Muscle layer of colon (tissue), 2 donors: ENCODE data around the gene ECSIT.
"Not testable (repeated sequence)": the region's sequence is repeated elsewhere in the genome, so short reads cannot be mapped to it uniquely, and the experiment has no call there.

Experiments used
- H3K27ac ChIP-seq: one replicate; pipeline ENCODE4 v1.7.0; 2013; ENCODE audit warnings: low read depth, mild to moderate bottlenecking, low read length, moderate library complexity
- H3K27me3 ChIP-seq, 2 donors: one replicate each; pipeline ENCODE4 v1.7.0; 2013; ENCODE audit warnings: low read length in 2 of 2, mild to moderate bottlenecking in 2 of 2; ENCODE audit not compliant: insufficient read depth in 2 of 2, control insufficient read depth in 1 of 2
- H3K36me3 ChIP-seq: one replicate; pipeline ENCODE4 v1.7.0; 2013; ENCODE audit warnings: mild to moderate bottlenecking, low read length; ENCODE audit not compliant: insufficient read depth
- H3K4me1 ChIP-seq: one replicate; pipeline ENCODE4 v1.7.0; 2013; ENCODE audit warnings: mild to moderate bottlenecking, low read length; ENCODE audit not compliant: insufficient read depth
- H3K4me3 ChIP-seq, 2 donors: one replicate each; pipeline ENCODE4 v1.7.0; 2013; ENCODE audit warnings: low read length in 2 of 2, low read depth in 1 of 2, mild to moderate bottlenecking in 1 of 2, moderate library complexity in 1 of 2
- H3K9ac ChIP-seq: one replicate; pipeline ENCODE4 v1.7.0; 2013; ENCODE audit warnings: low read length
- H3K9me3 ChIP-seq: one replicate; pipeline ENCODE4 v1.7.0; 2013; ENCODE audit warnings: mild to moderate bottlenecking, low read length
- donor health status: abdominal sarcoma.
- donor health status: Adenocarcinoma of cecum.

ECSIT gene

GRCh38 chr19:11480715-11481533 lies 48.0 kb downstream of the ECSIT start, which contains the start of gene ELAVL3:
ELAVL3 (minus strand) TSS chr19:11481046; CDS start chr19:11480608, 438 bp downstream.
- Histone ChIP-seq H3K9me3 (no peaks in the 10 kb centered on the region), H3K36me3 (no peaks in the 10 kb centered on the region), H3K27ac (no peak within 1 kb of the TSS), H3K9ac (no peak within 1 kb of the TSS), H3K4me1 (peaks cover 11% of the 10 kb centered on the region), H3K4me3 (no peak within 1 kb of the TSS), H3K27me3 (peaks cover 20 to 63% of the 10 kb centered on the region in 2 donors)

- H3K9me3 ChIP-seq, result no peaks in the 10 kb centered on the region
- H3K4me1 ChIP-seq, result peaks cover 11% of the 10 kb centered on the region
- no peak overlapping the region for H3K27ac ChIP-seq
- H3K4me3 ChIP-seq, result no peak overlapping the region
- no peaks in the 10 kb centered on the region for H3K36me3 ChIP-seq
- H3K9ac ChIP-seq, result no peak overlapping the region
- peaks cover 20 to 59% of the 10 kb centered on the region in 2 donors for H3K27me3 ChIP-seq
Measured at GRCh38 chr19:11479898-11480714, 48.8 kb downstream of the ECSIT start.

- Histone ChIP-seq H3K4me3 (no peak overlapping the region), H3K27ac (no peak overlapping the region), H3K9ac (no peak overlapping the region), H3K27me3 (peaks cover 20 to 53% of the 10 kb centered on the region in 2 donors), H3K36me3 (no peaks in the 10 kb centered on the region), H3K4me1 (peaks cover 11% of the 10 kb centered on the region), H3K9me3 (no peaks in the 10 kb centered on the region)
Measured at GRCh38 chr19:11479090-11479897, 49.6 kb downstream of the ECSIT start.

GRCh38 chr19:11478167-11479089 lies 50.5 kb downstream of the ECSIT start:
- Histone ChIP-seq H3K36me3 (no peaks in the 10 kb centered on the region), H3K9me3 (no peaks in the 10 kb centered on the region), H3K9ac (no peak overlapping the region), H3K4me1 (peaks cover 11% of the 10 kb centered on the region), H3K4me3 (no peak overlapping the region), H3K27ac (no peak overlapping the region), H3K27me3 (peaks cover 20 to 45% of the 10 kb centered on the region in 2 donors)

GRCh38 chr19:11475861-11476260 lies 53.1 kb downstream of the ECSIT start:
- no peak overlapping the region for H3K27ac ChIP-seq
- no peak overlapping the region for H3K9ac ChIP-seq
- H3K27me3 ChIP-seq, result peaks cover 0 to 19% of the 10 kb centered on the region in 2 donors
- no peaks in the 10 kb centered on the region for H3K9me3 ChIP-seq
- no peaks in the 10 kb centered on the region for H3K36me3 ChIP-seq
- no peak overlapping the region for H3K4me3 ChIP-seq
- H3K4me1 ChIP-seq, result no peaks in the 10 kb centered on the region

GRCh38 chr19:11475343-11475742 lies 53.6 kb downstream of the ECSIT start:
- H3K4me1 ChIP-seq, H3K9me3 ChIP-seq, H3K9ac ChIP-seq, H3K36me3 ChIP-seq, H3K4me3 ChIP-seq, H3K27ac ChIP-seq: not testable (repeated sequence)
- peaks cover 0 to 15% of the 10 kb centered on the region in 2 donors for H3K27me3 ChIP-seq

GRCh38 chr19:11473725-11474124 lies 55.2 kb downstream of the ECSIT start:
- Histone ChIP-seq H3K36me3 (no peaks in the 10 kb centered on the region), H3K4me1 (no peaks in the 10 kb centered on the region), H3K4me3 (no peak overlapping the region), H3K27ac (no peak overlapping the region), H3K9ac (no peak overlapping the region), H3K27me3 (no peaks in the 10 kb centered on the region), H3K9me3 (no peaks in the 10 kb centered on the region)

- not testable (repeated sequence) for H3K9me3 ChIP-seq, H3K27me3 ChIP-seq, H3K27ac ChIP-seq, H3K36me3 ChIP-seq, H3K4me3 ChIP-seq, H3K4me1 ChIP-seq, H3K9ac ChIP-seq
Measured at GRCh38 chr19:11468266-11468845, 60.6 kb downstream of the ECSIT start.

- Histone ChIP-seq H3K9me3 (no peaks in the 10 kb centered on the region), H3K4me1 (no peaks in the 10 kb centered on the region), H3K9ac (no peak overlapping the region), H3K4me3 (no peak overlapping the region), H3K36me3 (no peaks in the 10 kb centered on the region), H3K27me3 (peaks cover 0 to 6% of the 10 kb centered on the region in 2 donors), H3K27ac (no peak overlapping the region)
Measured at GRCh38 chr19:11465600-11465999, 63.3 kb downstream of the ECSIT start.
